HG03159 (cell line): ENCODE measurements around the gene LACRT.
"Not testable (repeated sequence)": the region's sequence is repeated elsewhere in the genome, so short reads cannot be mapped to it uniquely, and the experiment has no call there.

ENCODE experiments used
- ATAC-seq: cut with Tn5 transposase; IDR thresholded peaks from one replicate; pipeline ENCODE4 v1.9.1; 2021; ENCODE audit warnings: mild to moderate bottlenecking, moderate library complexity; ENCODE audit not compliant: unreplicated experiment

Gene LACRT

GRCh38 chr12:54641089-54641488 is 6.4 kb upstream of the LACRT start:
- no peak for ATAC-seq

DNA sequence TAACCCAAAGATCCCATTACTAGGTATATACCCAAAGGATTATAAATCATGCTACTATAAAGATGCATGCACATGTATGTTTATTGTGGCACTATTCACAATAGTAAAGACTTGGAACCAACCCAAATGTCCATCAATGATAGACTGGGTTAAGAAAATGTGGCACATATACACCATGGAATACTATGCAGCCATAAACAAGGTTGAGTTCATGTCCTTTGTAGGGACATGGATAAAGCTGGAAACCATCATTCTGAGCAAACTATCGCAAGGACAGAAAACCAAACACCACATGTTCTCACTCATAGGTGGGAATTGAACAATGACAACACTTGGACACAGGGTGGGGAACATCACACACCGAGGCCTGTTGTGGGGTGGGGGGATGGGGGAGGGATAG is 4.4 kb upstream of the LACRT start:
- ATAC-seq: not testable (repeated sequence)

DNA sequence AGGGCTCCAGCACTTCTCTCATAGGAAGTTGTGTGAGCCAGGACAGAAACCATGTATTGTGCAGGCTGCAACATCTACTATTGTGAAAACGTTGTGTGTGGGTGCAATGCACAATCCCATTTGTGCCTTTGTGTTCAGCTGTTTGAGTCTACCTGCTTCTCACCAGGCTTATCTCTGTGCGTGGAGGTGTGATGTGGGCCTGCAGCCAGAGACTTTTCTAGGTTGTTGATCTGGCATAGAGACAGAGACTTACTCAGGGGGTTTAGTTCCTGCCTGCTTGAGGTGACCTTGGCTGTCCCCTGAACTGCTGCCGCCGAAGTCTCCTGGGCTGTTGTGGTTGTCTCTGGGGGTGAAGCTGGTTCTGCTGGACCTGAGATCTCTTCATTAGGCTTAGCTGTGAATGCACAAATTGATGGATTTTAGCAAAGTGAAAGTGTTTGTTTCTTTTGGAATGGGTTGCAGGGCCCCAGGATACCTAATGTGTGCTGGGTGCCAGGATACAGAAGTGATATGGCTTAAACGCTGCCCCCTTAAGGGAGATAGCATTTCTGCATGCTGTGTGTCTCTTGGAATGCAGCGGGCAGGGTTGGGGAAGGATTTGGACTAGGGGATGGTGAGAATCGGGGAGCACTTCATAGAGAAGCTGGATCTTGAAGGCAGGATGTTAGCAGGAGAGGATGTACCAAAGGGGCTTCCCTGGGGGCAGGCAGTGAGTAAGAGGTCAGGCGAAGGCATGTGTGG is 2.5 kb downstream of the LACRT start:
- ATAC-seq: no peak

GRCh38 chr12:54631551-54631950 is 3.1 kb downstream of the LACRT start:
- no peak for ATAC-seq

- no peak for ATAC-seq
Observed at GRCh38 chr12:54629925-54630324, 4.8 kb downstream of the LACRT start.

- no peak for ATAC-seq
Observed at GRCh38 chr12:54628186-54628846, 6.4 kb downstream of the LACRT start.

DNA sequence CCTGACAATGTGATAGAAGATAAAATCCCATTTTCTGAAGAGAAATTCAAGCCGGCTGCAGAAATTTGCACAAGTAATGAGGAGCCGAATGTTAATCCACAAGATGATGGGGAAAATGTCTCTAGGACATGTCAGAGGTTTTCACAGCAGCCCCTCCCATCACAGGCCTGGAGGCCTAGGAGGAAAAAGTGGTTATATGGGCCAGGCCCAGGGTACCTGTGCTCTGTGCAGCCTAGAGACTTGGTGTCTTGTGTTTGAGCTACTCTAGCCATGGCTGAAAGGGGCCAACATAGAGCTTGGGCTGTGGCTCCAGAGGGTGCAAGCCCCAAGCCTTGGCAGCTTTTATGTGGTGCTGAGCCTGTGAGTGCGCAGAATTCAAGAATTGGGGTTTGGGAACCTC is 7.4 kb downstream of the LACRT start:
- no peak for ATAC-seq

- ATAC-seq: no peak
Observed at GRCh38 chr12:54625598-54625997, 9.1 kb downstream of the LACRT start.

DNA sequence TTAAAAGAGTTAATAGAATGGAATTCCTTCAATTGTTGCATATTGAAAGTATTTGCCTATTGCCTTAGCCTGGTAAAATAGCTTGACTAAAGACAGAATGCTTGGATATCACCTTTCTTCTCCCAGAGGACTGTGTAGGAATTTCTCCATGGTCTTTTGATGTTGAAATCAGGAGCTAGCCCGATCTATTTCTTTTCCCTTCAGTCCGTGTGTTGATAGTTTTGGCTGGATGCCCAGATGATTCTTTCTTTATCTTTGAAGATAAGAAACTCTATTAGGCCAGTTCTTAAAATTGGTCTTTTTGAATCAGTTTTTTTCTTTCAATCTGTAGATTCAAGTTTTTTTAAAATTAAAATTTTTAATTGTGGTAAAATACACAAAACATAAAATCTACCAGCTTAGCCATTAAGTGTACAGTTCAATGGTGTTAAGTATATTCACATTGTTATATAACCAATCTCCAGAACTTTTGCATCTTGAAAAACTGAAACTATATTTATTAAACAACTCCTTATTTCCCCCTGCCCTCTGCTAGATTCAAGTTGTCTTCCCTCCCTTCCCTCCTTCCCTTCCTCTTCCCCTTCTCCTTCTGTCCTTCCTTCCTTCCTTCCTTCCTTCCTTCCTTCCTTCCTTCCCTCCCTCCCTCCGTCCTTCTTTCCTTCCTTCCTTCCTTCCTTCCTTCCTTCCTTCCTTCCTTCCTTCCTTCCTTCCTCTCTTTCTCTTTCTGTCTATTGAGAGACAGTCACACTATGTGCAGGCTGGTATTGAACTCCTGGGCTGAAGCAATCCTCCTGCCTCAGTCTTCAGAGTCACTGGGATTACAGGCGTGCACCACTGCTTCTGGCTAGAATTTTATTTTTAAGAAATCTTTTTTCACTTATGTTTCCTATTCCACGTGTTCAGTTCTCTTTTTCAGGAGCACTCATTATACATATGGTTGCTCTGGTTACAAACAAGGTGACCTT is 10.1 kb downstream of the LACRT start:
- ATAC-seq: no peak

DNA sequence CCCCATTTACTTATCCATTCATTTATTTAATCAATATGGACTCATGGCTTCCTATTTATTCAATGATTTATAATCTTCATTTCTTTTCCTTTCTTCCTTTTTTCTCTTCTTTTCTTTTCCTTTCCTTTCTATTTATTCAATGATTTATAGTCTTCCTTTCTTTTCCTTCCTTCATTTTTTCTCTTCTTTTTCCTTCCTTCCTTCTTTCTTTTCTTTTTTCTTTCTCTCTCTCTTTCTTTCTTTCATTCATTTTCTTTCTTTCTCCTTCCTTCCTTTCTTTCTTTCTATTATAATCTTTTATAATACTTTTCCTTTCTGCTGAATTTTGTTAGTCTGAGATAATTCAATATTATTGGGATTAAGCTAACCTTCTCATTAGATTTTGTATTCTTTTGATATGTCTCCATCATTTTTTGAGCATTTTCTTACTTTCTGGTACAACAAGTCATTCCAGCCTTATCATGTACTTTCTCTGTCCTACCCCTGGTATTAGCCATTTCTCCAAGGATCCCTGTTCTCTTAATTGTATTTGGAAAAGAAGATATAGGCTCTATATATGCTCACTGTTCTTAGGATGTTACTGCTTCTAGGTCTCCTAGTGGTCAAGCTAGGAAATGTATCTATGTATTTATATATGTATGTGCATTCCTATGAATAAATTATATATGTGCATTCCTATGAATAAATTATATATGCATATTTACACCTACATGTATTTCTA is 12.1 kb downstream of the LACRT start:
- no peak for ATAC-seq

DNA sequence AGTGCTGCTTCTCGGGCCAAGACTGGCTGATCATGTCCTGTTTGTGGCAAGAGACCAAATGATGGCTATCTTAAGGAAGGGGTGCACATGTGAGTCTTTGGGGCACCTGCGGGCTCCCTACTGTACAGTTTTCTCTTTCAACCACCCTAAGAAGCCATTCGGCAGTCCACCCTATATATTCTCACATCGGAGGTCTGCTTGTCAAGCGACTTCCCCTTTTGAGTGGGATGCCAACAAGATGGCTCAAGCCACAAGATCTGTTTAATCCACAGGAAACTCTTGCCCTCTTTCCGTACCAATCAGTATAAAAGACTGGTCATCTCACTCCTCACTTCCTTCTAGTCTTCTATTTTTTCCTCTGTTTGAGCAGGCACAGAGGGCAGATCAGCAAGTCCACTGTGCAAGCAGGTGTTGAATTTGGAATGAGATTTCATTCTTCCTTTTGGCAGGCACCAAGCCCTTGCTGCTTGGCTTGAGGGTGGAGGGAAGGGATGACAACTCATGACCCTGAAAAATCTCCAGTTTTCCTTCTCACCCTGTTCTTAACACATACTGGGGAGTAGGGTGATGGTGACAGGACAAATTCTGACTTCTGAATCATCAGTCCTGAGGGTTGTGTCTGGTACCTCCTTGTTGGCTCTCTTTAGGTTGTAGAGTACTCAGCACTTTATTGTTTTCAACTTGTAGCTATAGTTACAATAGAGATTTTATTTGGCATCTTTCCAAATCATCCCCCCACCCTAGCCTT is 17.6 kb downstream of the LACRT start:
- ATAC-seq: no peak

GRCh38 chr12:54612225-54612750 is 22.4 kb downstream of the LACRT start:
- ATAC-seq: no peak

DNA sequence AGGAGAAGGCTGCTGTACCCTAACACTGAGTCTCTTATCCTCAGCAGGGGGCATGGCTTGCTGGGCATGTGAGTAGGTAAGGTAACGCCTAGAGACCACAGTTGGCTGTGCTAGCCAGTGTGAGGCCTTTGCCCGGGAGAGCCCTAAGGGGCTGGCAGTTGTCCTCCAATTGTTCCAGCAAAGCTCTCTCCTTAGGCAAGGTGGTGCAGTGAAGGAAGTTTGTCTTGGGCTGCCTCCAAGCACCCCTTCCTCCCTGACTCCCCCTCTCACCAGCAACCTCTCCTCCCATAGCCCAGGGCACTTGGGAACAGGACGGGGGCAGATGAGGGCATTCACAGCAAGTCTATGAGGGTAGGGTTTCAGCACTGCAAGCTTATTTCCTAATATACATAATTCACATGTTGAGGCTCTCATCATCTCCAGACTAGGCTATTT is 23.0 kb downstream of the LACRT start:
- no peak for ATAC-seq

- no peak for ATAC-seq
Observed at GRCh38 chr12:54608769-54609168, 25.9 kb downstream of the LACRT start.

GRCh38 chr12:54608156-54608555 is 26.5 kb downstream of the LACRT start:
- ATAC-seq: no peak

- ATAC-seq: no peak
Observed at GRCh38 chr12:54606556-54606955, 28.1 kb downstream of the LACRT start.

- ATAC-seq: no peak
Observed at GRCh38 chr12:54605138-54605970, 29.3 kb downstream of the LACRT start.

- no peak for ATAC-seq
Observed at GRCh38 chr12:54604436-54604835, 30.3 kb downstream of the LACRT start.

DNA sequence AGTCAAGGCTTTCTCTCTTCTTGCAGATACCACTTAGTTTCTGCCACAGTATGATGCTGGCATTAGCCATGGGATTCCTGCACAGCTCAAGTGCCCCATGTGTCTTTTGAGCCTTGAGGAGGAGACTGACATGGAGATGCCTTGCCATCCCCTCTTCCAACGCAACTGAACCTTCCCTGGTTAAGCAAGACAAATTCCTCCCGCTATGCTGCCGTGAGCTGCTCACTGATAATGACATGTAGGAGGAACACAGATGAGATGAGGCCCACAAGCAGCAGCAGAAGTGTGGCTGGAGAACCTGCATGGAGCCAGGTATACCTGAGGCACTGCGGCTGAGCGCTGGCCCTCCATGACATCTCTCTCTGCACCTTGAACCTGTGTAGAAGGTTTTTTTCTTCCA is 30.8 kb downstream of the LACRT start:
- ATAC-seq: no peak
